ENCODE results near the gene WFIKKN2.

The WFIKKN2 gene

GRCh38 chr17:50879086-50879485 is 43.7 kb downstream of the WFIKKN2 start:
- TF ChIP-seq CTCF (IDR thresholded peaks at IDR 0.05; ENCODE audit: low read depth, low read length), result no peak
- no peak overlapping the region for H3K4me3 ChIP-seq (ENCODE audit: low read depth, low read length)

DNA sequence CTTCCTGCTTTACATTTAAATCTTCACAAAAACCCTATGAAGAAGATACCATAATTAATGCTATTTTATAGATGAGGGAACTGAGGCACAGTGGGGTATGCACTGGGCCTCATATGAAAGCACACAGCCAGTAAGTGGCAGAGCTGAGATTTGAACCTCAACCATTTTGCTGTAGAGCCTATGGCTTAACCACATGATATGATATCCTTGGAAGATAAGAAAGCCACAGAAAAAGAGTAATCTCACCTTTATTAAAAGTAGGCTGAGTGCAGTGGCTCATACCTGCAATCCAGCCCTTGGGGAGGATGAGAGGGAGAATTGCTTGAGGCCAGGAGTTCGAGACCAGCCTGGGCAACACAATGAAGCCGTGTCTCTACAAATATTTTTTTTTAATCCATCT is 45.8 kb downstream of the WFIKKN2 start:
- no peak overlapping the region for H3K4me3 ChIP-seq (ENCODE audit: low read depth, low read length)
- TF ChIP-seq CTCF (IDR thresholded peaks at IDR 0.05; ENCODE audit: low read depth, low read length), result no peak

DNA sequence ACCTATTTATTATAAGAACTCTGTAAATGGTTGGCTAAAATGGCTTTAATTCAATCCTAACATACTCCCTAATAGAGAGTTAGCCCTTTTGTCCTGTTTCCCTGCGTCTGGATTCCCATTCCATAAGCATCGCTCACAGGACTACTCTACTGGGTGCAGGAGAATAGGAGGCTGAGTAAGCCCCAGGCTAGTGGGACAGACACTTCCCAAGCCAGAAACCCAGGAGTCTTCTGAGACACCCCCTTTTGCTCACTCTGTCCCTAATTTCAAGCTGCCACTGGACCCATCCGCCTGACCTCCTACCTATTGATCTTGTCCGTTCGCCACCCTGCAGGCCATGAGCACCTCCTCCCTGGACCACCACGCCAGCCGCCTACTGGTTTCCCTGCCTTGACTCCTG is 47.5 kb downstream of the WFIKKN2 start:
- no peak for TF ChIP-seq CTCF (IDR thresholded peaks at IDR 0.05; ENCODE audit: low read depth, low read length)

DNA sequence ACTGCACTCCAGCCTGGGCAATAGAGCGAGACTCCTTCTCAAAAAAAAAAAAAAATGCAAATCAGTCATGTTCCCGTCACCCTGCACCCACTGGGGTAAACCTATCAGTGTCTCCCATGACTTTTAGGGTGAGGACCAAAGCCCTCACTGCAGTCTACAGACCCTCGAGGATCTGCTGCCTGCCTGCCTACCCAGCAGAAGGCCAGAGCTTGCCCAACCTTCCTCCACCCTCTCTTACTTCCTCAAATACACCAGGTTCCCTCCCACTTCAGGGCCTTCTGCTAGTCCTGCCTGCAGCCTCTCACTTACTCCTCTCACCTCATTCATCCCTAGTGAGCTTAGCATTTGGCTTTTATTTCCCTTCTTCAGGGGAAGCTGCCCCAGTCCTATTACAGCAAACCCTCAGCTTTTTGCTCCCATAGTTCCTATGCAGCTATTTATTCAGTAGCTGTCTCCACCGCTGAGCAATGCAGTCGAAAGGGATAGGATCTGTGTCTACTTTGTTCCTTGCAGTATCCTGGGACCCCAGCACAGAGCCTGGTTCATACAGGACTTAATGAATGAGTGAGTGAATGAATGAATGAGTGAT is 48.6 kb downstream of the WFIKKN2 start:
- TF ChIP-seq CTCF (IDR thresholded peaks at IDR 0.05; ENCODE audit: low read depth, low read length), result no peak
- H3K4me3 ChIP-seq (ENCODE audit: low read depth, low read length), result no peak overlapping the region

More for the DNA sequence above, 47.5 kb downstream of the WFIKKN2 start:
- H3K4me3 ChIP-seq (ENCODE audit: low read depth, low read length), result no peak overlapping the region

- no peak for TF ChIP-seq CTCF (IDR thresholded peaks at IDR 0.05; ENCODE audit: low read depth, low read length)
- no peak overlapping the region for H3K4me3 ChIP-seq (ENCODE audit: low read depth, low read length)
Observed at GRCh38 chr17:50884439-50885311, 49.3 kb downstream of the WFIKKN2 start.

DNA sequence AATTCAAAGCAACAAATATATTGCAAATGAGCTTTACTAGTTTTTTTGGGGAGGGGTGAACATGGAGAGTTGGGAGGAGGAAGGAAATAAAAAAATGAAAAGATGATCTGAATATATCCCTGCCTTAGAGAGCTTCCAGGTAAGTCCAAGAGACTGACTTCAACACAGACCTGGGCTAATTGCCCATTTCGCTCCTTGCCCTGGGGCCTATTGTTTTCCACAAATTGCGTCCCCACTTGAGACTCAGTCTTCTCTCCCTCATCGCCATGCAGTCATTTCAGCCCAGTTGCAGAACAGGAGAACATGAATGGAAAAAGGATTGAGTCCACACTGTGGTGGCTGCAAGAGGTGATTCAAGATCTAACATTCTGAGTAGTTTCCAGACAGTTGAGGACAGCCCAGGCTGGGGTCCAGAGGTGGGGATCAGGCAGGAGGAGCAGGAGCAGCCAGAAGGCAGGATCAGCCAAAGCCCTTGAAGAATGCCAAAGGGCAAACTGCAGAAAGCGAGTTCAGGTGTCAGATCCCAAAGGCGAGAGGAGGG is 52.4 kb downstream of the WFIKKN2 start:
- no peak for TF ChIP-seq CTCF (IDR thresholded peaks at IDR 0.05; ENCODE audit: low read depth, low read length)

More for the DNA sequence above, 52.4 kb downstream of the WFIKKN2 start:
- H3K4me3 ChIP-seq (ENCODE audit: low read depth, low read length), result no peak overlapping the region
